ENCODE measurements around the gene TTN. TPM values are rescaled to one million over a fixed set of nuclear protein-coding genes. Genes with fewer than 3 reads are reported as not detected.

Gene TTN
- total and polyA plus RNA-seq, 2 experiments from 2014 or later: 12.5 to 15.7 TPM

DNA sequence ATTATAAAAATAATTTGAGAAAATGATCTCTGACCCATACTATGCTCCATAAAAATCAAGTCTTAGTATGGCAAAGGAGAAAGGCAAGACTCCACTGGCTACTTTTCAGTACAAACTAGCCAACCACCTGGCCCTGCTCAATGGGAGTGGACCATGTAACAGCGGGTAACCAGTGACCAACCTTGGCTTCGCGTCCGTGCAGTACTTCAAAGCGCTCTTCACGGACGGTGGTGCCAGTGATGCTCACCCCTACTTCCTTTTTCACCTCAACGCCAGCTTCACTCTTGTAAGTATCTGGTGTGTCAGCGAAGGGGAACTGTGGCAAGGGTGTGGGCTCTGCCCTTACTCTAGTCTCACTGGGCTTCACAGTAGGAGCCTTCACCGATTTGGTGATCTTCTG, 23.3 kb downstream of the TTN start:
- H3K4me1 ChIP-seq (ENCODE audit: insufficient read depth): no peaks in the 10 kb centered on the region
- no peaks in the 10 kb centered on the region for H3K27me3 ChIP-seq (ENCODE audit: insufficient read depth)
- no peak overlapping the region for H2AFZ ChIP-seq
- H3K27me3 Mint-ChIP-seq (ENCODE audit: insufficient read depth, low read depth, poor library complexity): no peaks in the 10 kb centered on the region
- H3K4me3 ChIP-seq: no peak overlapping the region
- no peak overlapping the region for H3K4me3 Mint-ChIP-seq
- H3K4me2 ChIP-seq: no peak overlapping the region
- H3K9me3 Mint-ChIP-seq: no peaks in the 10 kb centered on the region
- DNase-seq (ENCODE audit: low spot score) (no peak), ATAC-seq (no peak)
- no peaks in the 10 kb centered on the region for H4K20me1 ChIP-seq (replicated peaks; ENCODE audit: insufficient read depth)
- no peaks in the 10 kb centered on the region for H3K9me2 ChIP-seq (ENCODE audit: insufficient read depth)
- H3K4me1 Mint-ChIP-seq: no peaks in the 10 kb centered on the region
- no peaks in the 10 kb centered on the region for H3K79me2 ChIP-seq (replicated peaks; ENCODE audit: insufficient read depth)
- H3K36me3 Mint-ChIP-seq (ENCODE audit: low read depth): no peaks in the 10 kb centered on the region
- TF ChIP-seq, protein P1, sequence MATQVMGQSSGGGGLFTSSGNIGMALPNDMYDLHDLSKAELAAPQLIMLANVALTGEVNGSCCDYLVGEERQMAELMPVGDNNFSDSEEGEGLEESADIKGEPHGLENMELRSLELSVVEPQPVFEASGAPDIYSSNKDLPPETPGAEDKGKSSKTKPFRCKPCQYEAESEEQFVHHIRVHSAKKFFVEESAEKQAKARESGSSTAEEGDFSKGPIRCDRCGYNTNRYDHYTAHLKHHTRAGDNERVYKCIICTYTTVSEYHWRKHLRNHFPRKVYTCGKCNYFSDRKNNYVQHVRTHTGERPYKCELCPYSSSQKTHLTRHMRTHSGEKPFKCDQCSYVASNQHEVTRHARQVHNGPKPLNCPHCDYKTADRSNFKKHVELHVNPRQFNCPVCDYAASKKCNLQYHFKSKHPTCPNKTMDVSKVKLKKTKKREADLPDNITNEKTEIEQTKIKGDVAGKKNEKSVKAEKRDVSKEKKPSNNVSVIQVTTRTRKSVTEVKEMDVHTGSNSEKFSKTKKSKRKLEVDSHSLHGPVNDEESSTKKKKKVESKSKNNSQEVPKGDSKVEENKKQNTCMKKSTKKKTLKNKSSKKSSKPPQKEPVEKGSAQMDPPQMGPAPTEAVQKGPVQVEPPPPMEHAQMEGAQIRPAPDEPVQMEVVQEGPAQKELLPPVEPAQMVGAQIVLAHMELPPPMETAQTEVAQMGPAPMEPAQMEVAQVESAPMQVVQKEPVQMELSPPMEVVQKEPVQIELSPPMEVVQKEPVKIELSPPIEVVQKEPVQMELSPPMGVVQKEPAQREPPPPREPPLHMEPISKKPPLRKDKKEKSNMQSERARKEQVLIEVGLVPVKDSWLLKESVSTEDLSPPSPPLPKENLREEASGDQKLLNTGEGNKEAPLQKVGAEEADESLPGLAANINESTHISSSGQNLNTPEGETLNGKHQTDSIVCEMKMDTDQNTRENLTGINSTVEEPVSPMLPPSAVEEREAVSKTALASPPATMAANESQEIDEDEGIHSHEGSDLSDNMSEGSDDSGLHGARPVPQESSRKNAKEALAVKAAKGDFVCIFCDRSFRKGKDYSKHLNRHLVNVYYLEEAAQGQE (IDR thresholded peaks at IDR 0.05; ENCODE audit: unreplicated experiment): no peak
- TF ChIP-seq ZNF114 (CRISPR knock-in tag; IDR thresholded peaks at IDR 0.05): no peak
- TF ChIP-seq CREB1 (CRISPR knock-in tag; IDR thresholded peaks at IDR 0.05; ENCODE audit: low read depth): no peak
- no peak overlapping the region for H3K27ac Mint-ChIP-seq
- H3K27ac ChIP-seq (ENCODE audit: low read depth): no peak overlapping the region
- no peaks in the 10 kb centered on the region for H3F3A ChIP-seq (replicated peaks; ENCODE audit: low read depth)
- no peaks in the 10 kb centered on the region for H3K36me3 ChIP-seq (ENCODE audit: insufficient read depth)

DNA sequence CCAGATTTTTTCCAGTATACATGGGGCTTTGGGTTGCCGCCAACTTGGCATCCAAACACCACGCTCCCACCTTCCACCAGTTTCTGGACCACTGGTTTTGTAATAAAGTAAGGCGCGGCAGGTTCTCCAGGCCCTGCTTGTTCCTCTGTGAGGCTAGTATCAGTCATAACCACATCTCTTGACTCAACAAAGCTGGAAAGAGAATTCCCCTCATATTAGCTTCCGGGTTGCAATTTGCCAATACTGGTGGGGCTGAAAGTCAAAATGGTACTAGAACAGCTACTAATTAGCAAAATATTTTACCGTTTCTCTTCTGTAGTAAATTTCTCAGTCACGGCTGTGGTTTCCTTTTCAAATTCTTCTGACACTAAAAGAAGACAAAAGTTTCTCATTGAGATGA, 25.0 kb downstream of the TTN start:
- Histone ChIP-seq H3K36me3 (ENCODE audit: insufficient read depth) (no peaks in the 10 kb centered on the region), H3K9me2 (ENCODE audit: insufficient read depth) (no peaks in the 10 kb centered on the region), H3K4me3 (no peak overlapping the region), H2AFZ (no peak overlapping the region), H3F3A (replicated peaks; ENCODE audit: low read depth) (no peaks in the 10 kb centered on the region), H3K79me2 (replicated peaks; ENCODE audit: insufficient read depth) (no peaks in the 10 kb centered on the region), H4K20me1 (replicated peaks; ENCODE audit: insufficient read depth) (no peaks in the 10 kb centered on the region), H3K27ac (ENCODE audit: low read depth) (no peak overlapping the region), H3K27me3 (ENCODE audit: insufficient read depth) (no peaks in the 10 kb centered on the region), H3K4me2 (no peak overlapping the region), H3K4me1 (ENCODE audit: insufficient read depth) (no peaks in the 10 kb centered on the region)
- Mint-ChIP-seq H3K36me3 (ENCODE audit: low read depth) (no peaks in the 10 kb centered on the region), H3K4me3 (no peak overlapping the region), H3K27ac (no peak overlapping the region), H3K9me3 (no peaks in the 10 kb centered on the region), H3K27me3 (ENCODE audit: insufficient read depth, low read depth, poor library complexity) (no peaks in the 10 kb centered on the region), H3K4me1 (no peaks in the 10 kb centered on the region)
- ATAC-seq (no peak), DNase-seq (ENCODE audit: low spot score) (no peak)
- no peak for TF ChIP-seq POLR2AphosphoS5 (IDR thresholded peaks at IDR 0.05; ENCODE audit: low read depth)
- TF ChIP-seq CREB1 (CRISPR knock-in tag; IDR thresholded peaks at IDR 0.05; ENCODE audit: low read depth): no peak
- TF ChIP-seq JUNB (IDR thresholded peaks at IDR 0.05; ENCODE audit: unreplicated experiment): no peak
- TF ChIP-seq EZH2 (IDR thresholded peaks at IDR 0.05; ENCODE audit: low read depth, unreplicated experiment): no peak
- TF ChIP-seq STAT1 (IDR thresholded peaks at IDR 0.05; ENCODE audit: unreplicated experiment): no peak
- no peak for TF ChIP-seq ZNF114 (CRISPR knock-in tag; IDR thresholded peaks at IDR 0.05)
- TF ChIP-seq, protein P2, sequence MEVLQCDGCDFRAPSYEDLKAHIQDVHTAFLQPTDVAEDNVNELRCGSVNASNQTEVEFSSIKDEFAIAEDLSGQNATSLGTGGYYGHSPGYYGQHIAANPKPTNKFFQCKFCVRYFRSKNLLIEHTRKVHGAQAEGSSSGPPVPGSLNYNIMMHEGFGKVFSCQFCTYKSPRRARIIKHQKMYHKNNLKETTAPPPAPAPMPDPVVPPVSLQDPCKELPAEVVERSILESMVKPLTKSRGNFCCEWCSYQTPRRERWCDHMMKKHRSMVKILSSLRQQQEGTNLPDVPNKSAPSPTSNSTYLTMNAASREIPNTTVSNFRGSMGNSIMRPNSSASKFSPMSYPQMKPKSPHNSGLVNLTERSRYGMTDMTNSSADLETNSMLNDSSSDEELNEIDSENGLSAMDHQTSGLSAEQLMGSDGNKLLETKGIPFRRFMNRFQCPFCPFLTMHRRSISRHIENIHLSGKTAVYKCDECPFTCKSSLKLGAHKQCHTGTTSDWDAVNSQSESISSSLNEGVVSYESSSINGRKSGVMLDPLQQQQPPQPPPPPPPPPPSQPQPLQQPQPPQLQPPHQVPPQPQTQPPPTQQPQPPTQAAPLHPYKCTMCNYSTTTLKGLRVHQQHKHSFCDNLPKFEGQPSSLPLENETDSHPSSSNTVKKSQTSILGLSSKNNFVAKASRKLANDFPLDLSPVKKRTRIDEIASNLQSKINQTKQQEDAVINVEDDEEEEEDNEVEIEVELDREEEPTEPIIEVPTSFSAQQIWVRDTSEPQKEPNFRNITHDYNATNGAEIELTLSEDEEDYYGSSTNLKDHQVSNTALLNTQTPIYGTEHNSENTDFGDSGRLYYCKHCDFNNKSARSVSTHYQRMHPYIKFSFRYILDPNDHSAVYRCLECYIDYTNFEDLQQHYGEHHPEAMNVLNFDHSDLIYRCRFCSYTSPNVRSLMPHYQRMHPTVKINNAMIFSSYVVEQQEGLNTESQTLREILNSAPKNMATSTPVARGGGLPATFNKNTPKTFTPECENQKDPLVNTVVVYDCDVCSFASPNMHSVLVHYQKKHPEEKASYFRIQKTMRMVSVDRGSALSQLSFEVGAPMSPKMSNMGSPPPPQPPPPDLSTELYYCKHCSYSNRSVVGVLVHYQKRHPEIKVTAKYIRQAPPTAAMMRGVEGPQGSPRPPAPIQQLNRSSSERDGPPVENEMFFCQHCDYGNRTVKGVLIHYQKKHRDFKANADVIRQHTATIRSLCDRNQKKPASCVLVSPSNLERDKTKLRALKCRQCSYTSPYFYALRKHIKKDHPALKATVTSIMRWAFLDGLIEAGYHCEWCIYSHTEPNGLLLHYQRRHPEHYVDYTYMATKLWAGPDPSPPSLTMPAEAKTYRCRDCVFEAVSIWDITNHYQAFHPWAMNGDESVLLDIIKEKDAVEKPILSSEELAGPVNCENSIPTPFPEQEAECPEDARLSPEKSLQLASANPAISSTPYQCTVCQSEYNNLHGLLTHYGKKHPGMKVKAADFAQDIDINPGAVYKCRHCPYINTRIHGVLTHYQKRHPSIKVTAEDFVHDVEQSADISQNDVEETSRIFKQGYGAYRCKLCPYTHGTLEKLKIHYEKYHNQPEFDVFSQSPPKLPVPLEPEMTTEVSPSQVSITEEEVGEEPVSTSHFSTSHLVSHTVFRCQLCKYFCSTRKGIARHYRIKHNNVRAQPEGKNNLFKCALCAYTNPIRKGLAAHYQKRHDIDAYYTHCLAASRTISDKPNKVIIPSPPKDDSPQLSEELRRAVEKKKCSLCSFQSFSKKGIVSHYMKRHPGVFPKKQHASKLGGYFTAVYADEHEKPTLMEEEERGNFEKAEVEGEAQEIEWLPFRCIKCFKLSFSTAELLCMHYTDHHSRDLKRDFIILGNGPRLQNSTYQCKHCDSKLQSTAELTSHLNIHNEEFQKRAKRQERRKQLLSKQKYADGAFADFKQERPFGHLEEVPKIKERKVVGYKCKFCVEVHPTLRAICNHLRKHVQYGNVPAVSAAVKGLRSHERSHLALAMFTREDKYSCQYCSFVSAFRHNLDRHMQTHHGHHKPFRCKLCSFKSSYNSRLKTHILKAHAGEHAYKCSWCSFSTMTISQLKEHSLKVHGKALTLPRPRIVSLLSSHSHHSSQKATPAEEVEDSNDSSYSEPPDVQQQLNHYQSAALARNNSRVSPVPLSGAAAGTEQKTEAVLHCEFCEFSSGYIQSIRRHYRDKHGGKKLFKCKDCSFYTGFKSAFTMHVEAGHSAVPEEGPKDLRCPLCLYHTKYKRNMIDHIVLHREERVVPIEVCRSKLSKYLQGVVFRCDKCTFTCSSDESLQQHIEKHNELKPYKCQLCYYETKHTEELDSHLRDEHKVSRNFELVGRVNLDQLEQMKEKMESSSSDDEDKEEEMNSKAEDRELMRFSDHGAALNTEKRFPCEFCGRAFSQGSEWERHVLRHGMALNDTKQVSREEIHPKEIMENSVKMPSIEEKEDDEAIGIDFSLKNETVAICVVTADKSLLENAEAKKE (CRISPR knock-in tag; IDR thresholded peaks at IDR 0.05): no peak
- TF ChIP-seq NANOG (IDR thresholded peaks at IDR 0.05; ENCODE audit: borderline replicate concordance): no peak
- TF ChIP-seq, protein P3, sequence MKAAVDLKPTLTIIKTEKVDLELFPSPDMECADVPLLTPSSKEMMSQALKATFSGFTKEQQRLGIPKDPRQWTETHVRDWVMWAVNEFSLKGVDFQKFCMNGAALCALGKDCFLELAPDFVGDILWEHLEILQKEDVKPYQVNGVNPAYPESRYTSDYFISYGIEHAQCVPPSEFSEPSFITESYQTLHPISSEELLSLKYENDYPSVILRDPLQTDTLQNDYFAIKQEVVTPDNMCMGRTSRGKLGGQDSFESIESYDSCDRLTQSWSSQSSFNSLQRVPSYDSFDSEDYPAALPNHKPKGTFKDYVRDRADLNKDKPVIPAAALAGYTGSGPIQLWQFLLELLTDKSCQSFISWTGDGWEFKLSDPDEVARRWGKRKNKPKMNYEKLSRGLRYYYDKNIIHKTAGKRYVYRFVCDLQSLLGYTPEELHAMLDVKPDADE (IDR thresholded peaks at IDR 0.05): no peak
- no peak for TF ChIP-seq EZH2phosphoT487 (IDR thresholded peaks at IDR 0.05; ENCODE audit: unreplicated experiment)
